Nucleus accumbens (tissue), 56 donors: Measurements from ENCODE around the gene SYT7.

Experiments
- DNase-seq, 56 donors: peaks; one replicate each; lab custom pipeline; 2025; lab: John Stamatoyannopoulos, UW

SYT7 gene

GRCh38 chr11:61542024-61542461 lies 38.8 kb downstream of the SYT7 start:
- DNase-seq = peak in 7 of 56 donors; percentile 10 to 47 (median 22)

DNA sequence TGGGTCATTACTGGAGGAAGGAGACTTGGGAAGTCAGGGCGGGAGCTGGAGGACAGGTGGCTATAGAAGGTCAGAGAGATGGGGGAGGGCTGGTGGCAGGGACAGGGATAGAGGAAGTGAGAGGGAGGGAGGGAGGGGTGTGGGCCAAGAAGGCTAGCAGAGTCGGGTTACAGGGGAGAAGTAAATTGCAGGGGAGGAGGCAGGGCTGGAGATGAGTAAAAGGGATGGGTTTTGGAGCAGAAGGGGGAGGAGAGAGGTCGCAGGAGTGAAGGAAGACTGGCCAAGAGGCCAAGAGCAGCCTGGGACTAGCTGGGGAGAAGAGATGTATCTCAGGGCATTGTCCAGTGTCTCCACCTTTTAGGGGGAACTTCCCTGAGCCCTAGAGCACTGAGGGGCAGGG lies 39.3 kb downstream of the SYT7 start:
- no peak for DNase-seq

DNA sequence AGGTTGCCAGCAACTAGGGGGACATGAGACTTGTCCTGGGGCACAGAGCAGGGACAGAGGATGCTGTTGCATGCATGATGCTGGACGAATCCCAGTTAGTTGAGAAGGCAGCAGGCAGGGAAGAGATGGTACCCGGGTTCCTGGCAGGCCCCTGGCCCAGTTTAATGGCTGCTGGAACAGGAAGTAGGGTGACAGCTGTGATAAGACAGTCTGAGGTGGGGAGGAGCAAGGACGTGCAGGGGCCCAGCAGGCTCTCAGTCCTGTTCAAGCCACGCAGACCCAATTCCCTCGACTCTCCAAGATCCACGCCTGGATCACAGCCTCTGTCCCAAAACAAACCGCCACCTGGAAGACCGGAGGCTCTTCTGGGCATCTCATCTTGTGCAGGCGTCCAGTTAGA lies 40.3 kb downstream of the SYT7 start:
- DNase-seq = no peak

GRCh38 chr11:61539831-61540357 lies 41.0 kb downstream of the SYT7 start:
- no peak for DNase-seq

DNA sequence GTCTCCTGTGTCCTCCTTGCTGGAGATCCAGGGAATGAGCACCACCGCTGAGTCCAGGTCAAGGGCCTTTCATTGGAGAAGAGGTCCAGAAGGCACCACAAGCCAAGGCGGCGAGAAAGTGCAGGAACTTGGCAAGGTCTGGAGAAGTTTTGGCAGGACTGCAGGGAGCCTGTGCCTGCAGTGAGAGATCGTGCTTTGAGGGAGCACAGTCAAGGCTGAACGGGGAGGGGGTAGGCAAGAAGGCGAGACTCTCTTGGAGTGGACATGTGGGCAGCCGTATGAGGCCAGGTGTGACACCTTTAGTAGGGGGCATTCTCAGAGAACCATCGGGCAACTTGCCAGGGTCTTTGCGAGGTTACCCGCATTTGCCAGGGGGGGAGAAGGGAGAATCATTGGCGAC lies 41.9 kb downstream of the SYT7 start:
- DNase-seq = no peak

GRCh38 chr11:61538636-61538961 lies 42.3 kb downstream of the SYT7 start:
- no peak for DNase-seq

GRCh38 chr11:61537326-61537725 lies 43.5 kb downstream of the SYT7 start:
- DNase-seq = no peak

DNA sequence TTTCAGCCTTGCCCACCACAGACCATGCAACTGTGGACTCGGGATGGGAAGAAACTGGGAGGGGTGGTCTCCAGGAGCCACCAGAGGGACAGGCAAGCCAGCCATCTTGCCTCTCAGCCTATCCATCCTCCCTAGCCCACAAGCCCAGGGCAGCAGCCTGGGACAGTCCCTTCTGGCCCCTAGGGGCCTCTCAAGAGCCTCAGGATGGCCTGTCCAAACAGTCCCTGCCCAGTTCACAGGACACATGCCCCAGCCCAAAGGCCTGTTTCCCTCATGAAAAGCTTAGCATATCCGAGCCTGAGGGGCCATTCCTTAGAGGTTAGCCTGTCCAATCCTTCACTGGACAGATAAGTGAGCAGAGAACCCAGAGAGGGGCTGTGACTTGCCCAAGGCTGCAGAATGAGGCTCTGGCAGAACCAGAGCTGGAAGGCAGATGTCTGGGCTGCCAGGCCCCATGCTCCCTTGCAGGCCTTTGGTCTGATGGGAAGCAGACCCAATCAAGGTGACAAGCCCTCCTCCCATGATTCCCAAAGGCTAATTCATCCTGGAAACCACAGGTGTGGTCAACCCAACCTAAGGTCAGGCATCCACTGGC lies 44.1 kb downstream of the SYT7 start:
- no peak for DNase-seq

DNA sequence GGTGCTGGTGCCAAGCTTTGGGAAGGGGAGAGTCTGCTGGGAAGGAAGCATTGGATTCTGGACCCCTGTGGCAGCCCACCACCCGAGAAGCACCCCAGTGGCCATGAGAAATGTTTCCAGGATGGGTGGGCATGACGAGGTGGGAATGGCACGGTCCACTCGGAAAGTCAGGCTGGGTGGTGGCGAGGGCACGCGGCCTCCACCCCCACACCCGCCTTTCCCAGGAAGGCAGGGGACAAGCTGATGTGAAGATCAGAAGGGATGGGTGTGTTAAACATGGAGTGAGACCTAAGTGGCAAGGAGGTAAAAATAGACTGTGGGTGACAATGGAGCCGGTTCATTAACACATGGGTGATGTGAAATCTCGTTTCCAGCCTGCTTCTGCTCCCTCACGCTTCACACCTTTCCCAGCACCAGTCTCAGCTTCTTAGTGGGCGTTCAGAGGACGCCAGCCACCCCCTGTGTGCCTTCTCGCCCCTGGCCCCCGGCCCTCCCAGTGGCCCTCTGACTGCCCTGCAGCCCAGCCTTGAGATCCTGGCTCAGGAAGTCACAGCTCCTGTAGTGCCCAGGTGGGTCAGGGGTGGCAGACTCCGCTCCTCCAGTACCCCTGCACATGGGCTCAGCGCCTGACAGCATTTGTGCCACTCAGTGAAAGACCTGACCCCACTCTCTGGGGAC lies 44.7 kb downstream of the SYT7 start:
- DNase-seq = peak in 4 of 56 donors; percentile 5 to 49 (median 13)

DNA sequence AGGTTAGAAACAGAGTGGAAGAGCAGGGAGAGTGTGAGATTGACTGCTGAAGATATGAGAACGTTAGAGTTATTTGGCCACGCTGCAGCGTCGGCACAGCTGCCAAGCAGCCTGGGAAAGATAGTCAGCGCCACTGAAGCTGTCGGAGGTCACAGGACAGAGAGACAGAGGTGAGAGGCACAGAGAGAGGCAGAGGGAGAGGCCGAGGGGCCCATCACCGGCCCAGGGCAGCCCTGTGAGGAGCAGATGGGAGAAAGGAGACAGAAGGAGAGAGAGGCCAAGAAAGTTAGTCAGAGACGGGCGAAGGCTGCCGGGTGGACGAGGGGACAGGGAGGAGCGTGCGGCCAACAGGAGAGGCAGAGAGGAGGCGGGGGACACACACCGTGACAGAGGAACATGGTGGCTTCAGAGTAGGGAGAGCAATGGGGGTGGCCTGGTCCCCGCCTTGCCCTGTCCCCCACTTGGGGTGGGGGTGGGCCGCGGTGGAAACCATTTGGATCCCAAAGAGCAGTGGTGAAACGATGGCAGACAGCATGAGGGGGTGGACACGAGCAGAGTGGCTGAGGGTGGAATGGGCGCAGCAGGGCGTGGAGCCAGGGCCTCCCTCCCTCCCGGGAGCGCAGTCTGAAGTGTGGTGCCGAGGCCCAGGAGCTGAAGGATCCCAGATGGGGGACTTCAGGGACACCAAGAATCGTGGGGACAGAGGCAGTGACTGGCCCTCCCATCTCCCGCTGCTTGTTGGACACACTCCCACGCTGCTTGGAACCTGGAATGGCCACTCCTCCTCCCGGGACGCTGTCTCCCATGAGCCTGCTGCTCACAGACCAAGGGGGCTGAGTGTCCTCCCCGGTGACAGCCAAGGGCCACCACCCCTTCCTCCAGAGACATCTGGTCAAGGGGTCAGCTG lies 45.7 kb downstream of the SYT7 start:
- DNase-seq = peak in 1 of 56 donors; percentile 44

DNA sequence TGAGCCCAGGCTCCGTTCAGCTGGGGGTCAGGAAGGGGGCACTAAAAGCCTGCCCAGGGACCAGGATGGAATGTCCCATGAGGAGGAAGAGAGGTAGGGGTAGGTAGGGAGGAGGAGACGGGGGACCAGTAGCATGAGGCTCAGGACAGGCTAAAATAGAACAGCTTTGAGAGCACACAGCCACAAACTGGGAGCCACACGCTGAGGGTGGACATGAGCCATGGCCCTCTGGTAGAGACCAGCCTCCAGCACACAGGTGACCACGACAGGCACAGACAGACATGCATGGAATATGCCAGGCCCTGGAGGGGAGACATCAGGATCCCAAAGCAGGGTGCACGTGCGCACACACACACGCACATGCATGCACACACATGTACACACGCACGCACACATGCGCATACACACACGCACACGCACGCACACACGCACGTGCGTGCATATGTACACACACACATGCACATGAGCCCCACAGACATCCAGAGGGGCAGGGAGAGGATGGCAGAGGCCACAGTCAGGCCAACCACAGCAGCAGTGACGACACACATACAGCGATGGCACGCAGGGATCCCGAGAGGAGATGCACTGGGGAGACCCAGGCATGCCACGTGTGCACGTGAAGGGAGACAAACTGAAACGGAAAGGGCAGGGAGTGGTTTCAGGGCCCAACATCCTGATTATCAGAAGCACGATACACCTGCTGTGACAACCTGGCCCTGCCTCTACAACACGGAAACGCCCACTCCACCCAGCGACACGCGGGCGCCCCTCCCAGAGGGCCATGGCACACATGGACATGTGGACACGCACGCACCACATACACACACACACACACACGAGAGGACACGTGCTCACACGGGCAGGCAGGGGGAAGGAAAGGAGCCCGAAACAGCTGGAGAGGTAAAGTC lies 46.6 kb downstream of the SYT7 start:
- DNase-seq = no peak

GRCh38 chr11:61533401-61533800 lies 47.5 kb downstream of the SYT7 start:
- DNase-seq = no peak

- DNase-seq = no peak
Measured at GRCh38 chr11:61533039-61533375, 47.9 kb downstream of the SYT7 start.

GRCh38 chr11:61532134-61533038 lies 48.5 kb downstream of the SYT7 start:
- peak in 5 of 56 donors; percentile 15 to 37 (median 20) for DNase-seq

GRCh38 chr11:61531044-61531443 lies 49.8 kb downstream of the SYT7 start:
- DNase-seq = no peak

- DNase-seq = no peak
Measured at GRCh38 chr11:61529537-61530225, 51.2 kb downstream of the SYT7 start.

DNA sequence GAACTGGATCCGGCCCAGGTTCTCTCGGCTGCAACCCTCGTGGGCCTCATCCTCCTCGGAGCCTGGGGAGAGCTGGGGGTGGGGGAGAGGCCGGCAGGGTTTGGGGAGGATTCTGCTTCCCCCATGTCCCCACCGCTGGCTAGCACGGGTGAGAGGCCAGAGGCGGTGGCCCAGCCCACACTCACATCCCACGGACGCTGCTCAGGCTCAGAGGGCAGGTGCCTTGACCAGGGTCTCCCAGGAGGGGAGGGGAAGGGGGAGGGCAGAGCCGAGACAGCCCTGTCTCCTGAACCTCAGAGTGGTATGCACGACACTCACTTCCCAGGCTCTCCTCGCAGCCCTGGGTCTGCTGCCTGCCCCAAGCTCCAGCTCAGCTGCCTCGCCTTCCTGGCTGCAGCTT lies 52.8 kb downstream of the SYT7 start:
- no peak for DNase-seq

DNA sequence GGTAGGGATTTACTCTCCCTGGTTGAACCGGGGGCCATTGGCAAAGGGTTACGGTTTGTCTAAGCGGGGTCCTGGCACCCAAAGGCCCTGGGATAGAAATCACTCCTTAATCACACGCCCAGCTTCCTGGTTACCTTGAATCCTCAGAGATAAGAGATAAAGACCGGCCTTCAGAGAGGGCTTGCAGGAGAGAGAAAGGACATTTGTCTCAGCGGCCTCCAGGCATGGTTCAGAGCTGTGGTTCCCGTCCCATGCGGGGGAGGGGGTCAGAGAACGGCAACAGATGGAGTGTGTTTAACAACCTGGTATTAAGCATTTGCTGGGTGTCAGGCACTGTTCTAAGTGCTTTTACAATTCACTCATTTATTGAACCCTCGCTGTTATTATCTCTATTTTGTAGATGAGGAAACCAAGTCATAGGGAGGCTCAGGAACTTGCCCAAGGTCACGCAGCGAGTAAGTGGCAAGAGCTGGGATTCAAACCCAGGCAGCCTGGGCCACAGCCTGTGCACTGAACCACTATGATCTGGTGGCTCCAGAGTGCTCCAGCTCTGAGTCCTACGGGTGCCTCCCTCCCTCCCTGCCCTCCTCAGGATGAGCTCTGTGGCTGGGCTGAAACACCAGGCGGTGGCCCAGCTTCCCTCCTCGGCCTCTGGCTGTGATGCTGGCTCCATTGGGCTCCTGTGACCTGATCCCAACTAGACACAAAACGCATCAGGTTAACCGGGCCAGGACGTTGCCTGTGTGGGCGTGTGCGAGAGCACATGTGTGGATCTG lies 53.7 kb downstream of the SYT7 start:
- DNase-seq = no peak
